Raji (cell line): ENCODE data around the gene RALGAPA2.

Experiments
- POLR2A ChIP-seq: IDR thresholded peaks from 2 replicates; pipeline ENCODE4 v1.6.1; 2011; ENCODE audit warnings: low read depth, low read length, control low read depth; ENCODE audit not compliant: insufficient read depth

The RALGAPA2 gene

DNA sequence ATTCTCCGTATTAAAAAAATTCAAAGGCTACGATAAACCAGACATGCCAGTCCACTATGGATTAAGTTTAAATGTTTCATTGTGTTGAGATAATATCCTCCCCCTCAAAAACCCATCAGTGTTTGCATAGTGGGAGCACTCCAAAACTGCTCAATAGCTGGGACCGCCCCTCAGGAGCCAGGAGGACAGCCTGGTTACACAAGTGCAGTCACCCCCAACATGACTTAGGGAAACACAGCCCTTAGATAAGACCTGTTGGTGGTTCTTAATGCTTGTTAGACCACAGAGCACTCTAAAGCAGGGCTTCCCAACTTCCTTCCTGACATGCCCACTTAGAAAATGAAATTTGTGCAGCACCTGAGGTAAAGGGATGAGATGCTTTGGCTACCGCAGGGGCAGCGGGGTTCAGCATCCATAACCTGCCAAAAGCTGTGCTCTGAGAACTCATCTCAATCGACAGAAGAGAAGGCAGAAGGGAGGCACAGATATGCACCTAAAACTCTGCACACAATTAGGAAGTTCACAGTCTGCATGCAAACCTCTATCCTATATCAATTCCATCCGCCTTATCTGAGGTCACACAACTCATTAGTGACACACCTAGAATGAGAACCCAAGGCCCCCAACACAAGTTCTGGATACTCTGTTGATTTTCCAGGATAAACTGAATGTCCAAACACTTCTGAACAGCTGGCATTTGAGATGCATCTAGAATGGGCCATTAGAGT is 74.3 kb downstream of the RALGAPA2 start:
- no peak for TF ChIP-seq POLR2A

DNA sequence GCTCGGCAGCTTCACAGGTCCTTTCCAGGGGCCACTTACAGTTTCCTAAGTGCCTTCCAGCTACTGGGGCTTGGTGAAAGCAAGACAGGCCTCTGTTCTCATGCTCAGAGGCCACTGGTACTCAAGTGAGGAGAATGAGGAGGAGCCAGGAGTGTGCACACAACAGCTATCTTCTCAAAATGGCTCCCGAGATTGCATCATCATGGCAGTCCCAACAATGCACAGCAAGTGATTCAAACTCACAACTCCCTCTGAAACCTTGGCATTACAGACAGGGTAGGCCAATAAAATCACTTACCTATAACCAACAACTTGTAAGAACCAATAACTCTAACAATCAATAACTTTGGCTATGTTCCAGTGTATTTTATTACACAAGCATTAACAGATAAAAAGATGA is 77.4 kb downstream of the RALGAPA2 start:
- no peak for TF ChIP-seq POLR2A

DNA sequence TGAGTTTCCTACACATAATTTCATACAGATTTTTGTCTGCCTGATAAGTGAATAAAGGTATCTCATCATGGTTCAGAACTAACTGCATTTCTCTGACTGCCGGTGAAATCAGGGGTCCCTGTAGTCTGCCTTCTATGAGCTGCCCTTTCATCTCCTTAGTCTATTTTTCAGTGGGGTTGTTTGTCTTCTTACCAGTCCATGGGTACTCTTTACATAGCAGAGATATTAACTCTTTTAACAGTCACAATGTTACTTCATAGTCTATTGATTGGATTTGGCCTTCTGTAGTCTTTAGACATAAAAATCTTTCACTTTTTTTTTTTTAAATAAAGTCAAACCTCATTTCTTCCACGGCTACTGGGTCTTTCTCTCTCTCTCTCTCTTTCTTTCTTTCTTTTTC is 79.8 kb downstream of the RALGAPA2 start:
- no peak for TF ChIP-seq POLR2A

DNA sequence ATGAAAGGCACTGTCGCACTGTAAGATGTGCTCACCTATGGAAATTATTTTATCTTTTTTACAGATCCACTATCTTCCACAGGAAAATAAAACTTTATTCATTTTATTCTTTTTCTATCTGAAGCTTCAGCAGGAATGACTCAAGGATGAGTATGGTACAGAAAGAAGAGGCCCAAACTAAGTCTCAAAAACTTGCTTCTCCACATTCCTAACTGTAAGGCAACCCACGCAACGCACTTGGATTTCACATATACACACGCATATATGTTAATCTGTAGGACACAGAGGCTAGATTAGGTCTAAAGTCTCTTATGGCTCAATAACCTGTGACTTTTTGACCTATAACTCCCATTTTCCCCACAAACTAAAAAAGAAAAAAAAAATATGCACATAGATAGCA is 81.9 kb downstream of the RALGAPA2 start:
- no peak for TF ChIP-seq POLR2A

DNA sequence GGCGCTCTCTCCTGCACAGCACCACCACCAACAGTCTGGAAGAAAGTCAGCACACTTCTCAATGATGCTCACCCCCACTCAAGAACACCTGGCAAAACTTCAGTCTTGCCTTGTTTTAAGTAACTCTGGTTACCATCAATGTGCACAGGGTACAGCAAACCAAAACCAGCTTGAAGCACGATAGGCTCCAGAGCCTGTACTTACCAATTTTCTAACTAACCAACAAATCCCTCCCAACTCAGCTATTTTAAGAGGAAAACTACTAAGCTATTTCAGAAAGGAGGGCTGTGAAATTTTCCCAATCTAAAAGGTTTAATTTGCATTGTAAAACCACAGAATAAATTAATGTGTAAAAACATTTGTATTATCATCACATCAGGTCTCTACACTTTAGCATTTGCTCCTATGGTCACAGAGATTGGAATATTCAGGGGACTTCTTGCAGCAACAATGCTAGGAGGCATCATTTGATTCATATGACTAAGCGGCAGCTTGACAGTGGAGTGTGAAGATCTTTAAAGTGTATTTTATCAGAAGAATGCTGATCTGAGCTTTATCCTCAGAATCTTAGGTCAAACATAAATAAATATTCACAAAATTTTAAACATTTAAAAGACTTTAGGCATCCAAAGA is 82.8 kb downstream of the RALGAPA2 start:
- no peak for TF ChIP-seq POLR2A

DNA sequence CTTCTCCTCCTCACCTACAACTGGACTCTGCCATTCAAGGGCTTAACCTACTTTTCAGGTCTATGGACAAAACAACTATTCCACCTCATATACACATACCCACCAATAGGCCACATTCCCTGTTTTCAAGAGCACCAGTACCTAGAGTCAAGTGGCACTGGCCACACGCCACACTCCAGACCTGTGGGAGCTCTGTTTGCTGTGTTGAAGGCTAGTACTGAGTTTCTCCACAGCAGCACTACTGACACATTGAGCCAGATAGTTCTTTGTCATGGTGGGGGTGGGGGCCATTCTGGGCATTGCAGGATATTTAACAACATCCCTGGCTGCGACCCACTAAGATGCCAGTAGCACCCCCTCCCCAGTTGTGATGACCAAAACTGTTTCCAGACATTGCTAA is 84.1 kb downstream of the RALGAPA2 start:
- no peak for TF ChIP-seq POLR2A

DNA sequence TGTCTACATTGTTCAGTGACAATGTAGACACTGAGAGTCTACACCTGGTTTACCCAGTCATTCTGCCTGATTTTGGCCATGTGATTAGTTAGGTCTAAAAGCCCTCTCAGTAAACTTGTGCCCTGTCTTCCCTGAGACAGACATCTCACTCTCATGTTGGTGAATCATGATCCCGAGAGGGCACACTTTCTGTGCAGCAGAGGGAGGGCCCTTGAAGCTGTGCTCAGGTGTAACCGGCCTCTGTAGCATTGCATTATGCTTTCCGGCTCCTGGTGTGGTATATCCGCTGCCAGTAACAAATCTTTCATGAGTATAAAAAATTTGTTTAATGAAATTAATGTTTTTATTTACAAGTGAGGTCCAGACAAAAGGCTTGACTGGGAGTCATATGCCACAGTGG is 85.0 kb downstream of the RALGAPA2 start:
- no peak for TF ChIP-seq POLR2A

DNA sequence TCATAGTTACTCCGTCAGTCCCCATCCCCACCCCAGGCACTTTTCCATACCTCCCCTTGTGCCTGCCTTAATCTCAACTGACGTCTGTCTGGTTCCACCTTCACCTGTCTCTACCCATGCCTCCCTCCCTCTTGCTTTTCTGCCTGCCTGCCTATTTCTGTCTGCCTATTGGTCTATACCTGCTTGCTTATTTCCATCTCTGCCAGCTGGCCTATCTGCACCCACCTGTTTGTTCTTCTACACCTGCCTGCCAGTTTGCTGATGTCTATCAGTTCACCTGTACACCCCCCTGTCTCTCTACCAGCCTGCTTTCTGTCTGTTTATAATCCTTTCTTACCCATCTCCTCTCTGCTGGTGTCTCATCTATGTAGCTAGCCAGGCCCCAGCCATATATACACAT is 87.5 kb downstream of the RALGAPA2 start:
- TF ChIP-seq POLR2A, result no peak

DNA sequence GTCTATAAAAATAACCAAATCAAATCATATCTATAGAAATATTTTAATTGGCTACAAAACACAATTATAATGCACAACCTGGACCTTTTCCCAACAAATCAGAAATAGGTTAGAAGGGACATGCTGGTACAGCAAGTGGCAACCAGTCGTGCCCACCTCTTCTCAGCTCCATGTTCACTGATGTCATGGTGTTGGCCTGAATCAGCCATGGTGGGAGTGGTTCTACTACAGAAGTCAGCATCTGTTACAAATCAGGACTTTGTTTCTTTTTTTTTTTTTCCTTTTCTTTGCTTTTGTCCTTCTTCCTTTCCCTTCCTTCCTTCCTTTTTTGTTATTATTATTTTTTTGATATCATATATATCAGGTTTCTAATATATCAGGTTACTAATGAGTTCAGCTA is 91.2 kb downstream of the RALGAPA2 start:
- TF ChIP-seq POLR2A, result no peak

DNA sequence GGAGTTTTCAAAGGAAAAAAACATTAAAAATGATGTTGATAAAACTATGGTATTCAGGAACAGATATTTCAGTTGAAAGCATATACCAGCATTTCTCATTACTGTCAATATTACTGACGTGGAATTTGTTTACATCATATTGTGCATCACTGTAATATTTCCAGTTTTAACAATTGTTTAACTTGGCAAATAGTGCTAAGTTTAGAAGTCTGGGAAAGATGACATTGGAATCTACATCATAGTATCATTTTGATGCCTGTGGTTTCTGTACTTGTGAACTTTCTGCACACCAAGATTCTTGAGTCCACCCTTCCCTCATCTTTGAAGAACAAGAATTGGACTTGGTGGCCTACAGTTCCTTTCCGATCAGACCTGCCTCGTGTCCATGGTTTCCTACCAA is 98.1 kb downstream of the RALGAPA2 start:
- no peak for TF ChIP-seq POLR2A

DNA sequence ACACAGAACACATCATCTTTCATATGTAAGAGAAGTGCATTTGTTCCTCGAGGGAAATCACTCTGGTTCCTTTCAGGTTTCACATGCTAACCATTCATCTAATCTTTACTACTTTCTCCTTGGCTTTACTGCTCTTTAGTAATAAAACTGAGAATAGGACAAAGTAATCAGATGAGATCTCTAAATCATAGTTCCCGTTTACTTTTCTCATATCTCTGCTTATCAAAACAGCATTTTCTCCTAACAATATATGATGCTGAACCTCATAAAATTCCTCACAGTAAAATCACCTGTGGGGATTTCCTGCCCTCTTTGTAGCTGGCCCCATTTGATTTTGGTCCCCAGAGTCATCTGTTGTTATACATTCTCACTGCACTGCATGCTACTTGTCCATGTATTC is 100.2 kb downstream of the RALGAPA2 start:
- TF ChIP-seq POLR2A, result no peak

DNA sequence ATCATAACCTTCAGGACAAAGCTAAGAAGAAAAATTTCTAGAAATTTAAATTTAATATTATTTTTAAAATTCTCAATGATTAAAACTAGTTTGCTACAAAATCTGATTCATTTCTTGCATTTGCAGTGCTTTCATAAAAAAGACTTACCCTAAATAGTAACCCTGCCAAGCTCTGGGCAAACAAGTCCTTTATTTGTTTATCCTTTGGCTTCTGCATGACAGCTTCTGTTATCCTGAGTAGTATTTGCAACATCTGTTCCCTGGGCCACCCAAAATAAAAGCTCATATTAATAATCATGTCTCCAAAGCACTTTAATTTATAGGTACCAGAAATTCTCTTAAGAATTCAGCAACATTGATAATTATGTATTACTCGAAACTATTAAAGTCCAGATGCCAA is 101.3 kb downstream of the RALGAPA2 start:
- TF ChIP-seq POLR2A, result no peak

DNA sequence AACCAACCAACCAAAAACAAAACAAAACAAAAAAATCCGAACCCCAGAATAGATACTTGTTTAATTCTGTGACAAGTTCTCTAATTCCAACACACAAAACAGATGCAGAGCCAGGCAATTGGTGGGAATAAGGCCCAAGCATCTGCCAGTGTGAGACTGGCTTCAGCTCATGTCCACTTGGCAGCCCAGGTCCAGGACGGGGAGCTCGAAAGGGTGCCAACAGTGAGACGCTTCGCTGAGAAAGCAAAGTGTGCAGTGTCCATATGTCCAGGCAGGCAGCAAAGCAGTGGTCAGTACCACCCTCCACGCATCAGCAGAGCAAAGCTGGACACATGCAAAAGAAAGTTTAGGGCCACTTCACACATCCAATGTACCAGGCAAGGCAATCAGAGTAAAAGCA is 102.9 kb downstream of the RALGAPA2 start:
- no peak for TF ChIP-seq POLR2A

DNA sequence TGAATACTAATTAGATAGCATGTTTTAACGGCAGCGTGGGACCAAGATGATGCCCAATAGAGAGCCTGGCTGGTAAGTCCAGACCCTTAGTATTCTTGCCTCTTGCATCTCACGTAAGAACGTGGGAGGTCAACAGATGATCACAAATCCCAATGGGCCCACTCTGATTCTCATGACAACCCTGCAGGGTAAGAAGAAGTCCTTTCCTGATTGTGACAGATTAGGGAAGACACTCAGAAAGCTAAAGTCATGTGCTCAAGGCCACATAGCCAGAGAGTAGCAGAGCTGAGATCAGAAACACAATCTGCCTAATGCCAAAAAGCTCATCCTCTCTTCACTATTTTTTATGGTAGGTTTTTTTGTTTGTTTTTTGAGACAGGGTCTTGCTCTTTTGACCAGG is 103.8 kb downstream of the RALGAPA2 start:
- TF ChIP-seq POLR2A, result no peak

DNA sequence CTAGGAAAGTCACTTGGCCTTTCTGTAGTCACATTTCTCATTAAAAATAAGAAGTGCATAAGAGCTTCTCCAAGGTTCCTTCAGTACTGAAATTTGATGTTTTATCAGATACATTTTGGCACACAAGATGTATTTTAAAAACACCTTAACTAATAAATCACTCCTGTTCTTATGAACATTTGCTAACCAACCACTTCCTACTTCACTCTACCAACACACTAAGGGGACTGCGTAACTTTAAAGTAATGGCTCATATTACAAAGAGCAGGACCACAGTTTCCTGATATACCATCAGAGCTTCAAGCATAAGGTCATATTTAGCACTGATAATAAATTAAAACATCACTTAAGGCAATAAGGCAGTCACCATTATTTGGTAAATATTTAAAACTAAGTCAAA is 104.4 kb downstream of the RALGAPA2 start:
- no peak for TF ChIP-seq POLR2A

DNA sequence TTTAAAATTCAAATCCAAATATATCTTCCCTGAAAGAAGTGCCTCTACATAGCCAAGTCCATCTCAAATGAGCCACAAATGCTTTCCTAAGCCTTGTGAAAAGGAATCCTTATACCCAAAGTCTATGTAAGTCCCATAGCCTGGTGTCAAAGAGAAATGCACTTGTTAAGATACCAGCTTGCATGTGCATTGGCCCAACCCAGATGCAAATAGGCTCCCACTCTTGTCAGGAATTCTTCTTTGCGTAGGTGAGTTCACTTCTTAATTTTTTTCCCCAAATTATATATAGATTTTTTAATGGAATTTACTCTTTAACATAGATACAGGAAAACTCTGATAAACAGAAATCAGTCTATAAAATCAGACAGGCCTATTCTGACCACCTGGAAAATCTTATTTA is 105.6 kb downstream of the RALGAPA2 start:
- no peak for TF ChIP-seq POLR2A

DNA sequence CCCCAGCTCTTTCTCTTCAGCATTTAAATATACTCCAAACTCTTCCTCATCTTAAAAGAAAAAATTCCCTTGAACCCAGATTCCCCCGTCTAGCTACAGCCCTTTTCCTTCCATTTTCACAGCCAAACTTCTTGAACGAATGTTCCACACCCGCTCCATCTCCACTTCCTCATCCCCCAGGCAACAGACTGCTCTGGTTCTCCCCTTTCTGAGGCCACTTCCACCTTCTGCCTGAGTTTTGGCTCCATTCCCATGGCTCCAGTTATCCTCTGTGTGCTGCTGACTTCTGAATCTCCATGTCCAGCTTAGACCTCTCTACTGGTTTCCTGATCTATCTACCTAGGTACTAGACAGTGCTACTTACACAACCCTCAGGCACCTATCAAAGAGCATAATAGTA is 106.4 kb downstream of the RALGAPA2 start:
- TF ChIP-seq POLR2A, result no peak
